Thyroid gland (tissue), 4 donors: ENCODE measurements around the gene GPR42. TPM values are rescaled to one million over a fixed set of nuclear protein-coding genes. Genes with fewer than 3 reads are reported as not detected.

Experiments used
- DNase-seq, 2 donors: peaks; one replicate each; pipeline ENCODE4 v3.0.0-alpha.2; 2019
- H3K27ac ChIP-seq, 3 donors: fragments of 200-600 bp; sonication (generic); 1 replicate in 2 of 3; 2 replicates in 1 of 3; pipeline ENCODE4 v1.5.1; 2016 to 2019; ENCODE audit warnings: mild to moderate bottlenecking in 1 of 3, moderate library complexity in 1 of 3
- H3K27me3 ChIP-seq: fragments of 200-600 bp; sonication (generic); one replicate; pipeline ENCODE4 v1.5.1; 2019
- H3K36me3 ChIP-seq, 2 donors: fragments of 200-600 bp; sonication (generic); one replicate each; pipeline ENCODE4 v1.5.1; 2016 to 2019
- H3K4me1 ChIP-seq, 2 donors: fragments of 200-600 bp; sonication (generic); one replicate each; pipeline ENCODE4 v1.5.1; 2017 to 2019
- H3K4me3 ChIP-seq, 3 donors: fragments of 200-600 bp; sonication (generic); replicated peaks in 1 of 3; 1 replicate in 2 of 3; 2 replicates in 1 of 3; pipeline ENCODE4 v1.5.1; 2016; ENCODE audit warnings: mild to moderate bottlenecking in 1 of 3
- H3K9me3 ChIP-seq: fragments of 200-600 bp; sonication (generic); one replicate; pipeline ENCODE4 v1.5.1; 2017
- CTCF ChIP-seq, 6 experiments: fragments of 200-600 bp in 3 of 6; fragments of 450-650 bp in 3 of 6; sonication (generic) in 3 of 6; IDR thresholded peaks; one replicate each; pipeline ENCODE4 v1.5.1; 2016 to 2019; ENCODE audit warnings: antibody characterized with exemption in 6 of 6, mild to moderate bottlenecking in 2 of 6, inconsistent platforms in 1 of 6, moderate library complexity in 1 of 6
- POLR2A ChIP-seq, 2 donors: fragments of 450-650 bp; IDR thresholded peaks; one replicate each; pipeline ENCODE4 v1.6.1; 2017; ENCODE audit warnings: antibody characterized with exemption in 2 of 2, mild to moderate bottlenecking in 2 of 2, moderate library complexity in 1 of 2
- WGBS, 2 donors: methylation state at CpG; one replicate each; pipeline ENCODE4 v1.1.5; 2017; 5-methylcytosine and 5-hydroxymethylcytosine counted together
- intact Hi-C: fragments of 100-400 bp; cut with DNase I; formaldehyde crosslinking; loops from one replicate; pipeline ENCODE4 v1.15.1; 2023
- total RNA-seq, 4 donors: library from RNA; depleted of rRNA; stranded (reverse); fragments of >200 nt; gene quantifications; one replicate each; pipeline ENCODE4 v1.2.3, GENCODE V29; 2016

GPR42 gene
- total RNA-seq, 4 donors from 2014 or later: 0.27 TPM; not detected in 3

GRCh38 chr19:35417278-35417677 is 46.4 kb downstream of the GPR42 start:
- WGBS, 2 donors: 80 to 87% methylated on average over 2 of the region's 2 CpGs

DNA sequence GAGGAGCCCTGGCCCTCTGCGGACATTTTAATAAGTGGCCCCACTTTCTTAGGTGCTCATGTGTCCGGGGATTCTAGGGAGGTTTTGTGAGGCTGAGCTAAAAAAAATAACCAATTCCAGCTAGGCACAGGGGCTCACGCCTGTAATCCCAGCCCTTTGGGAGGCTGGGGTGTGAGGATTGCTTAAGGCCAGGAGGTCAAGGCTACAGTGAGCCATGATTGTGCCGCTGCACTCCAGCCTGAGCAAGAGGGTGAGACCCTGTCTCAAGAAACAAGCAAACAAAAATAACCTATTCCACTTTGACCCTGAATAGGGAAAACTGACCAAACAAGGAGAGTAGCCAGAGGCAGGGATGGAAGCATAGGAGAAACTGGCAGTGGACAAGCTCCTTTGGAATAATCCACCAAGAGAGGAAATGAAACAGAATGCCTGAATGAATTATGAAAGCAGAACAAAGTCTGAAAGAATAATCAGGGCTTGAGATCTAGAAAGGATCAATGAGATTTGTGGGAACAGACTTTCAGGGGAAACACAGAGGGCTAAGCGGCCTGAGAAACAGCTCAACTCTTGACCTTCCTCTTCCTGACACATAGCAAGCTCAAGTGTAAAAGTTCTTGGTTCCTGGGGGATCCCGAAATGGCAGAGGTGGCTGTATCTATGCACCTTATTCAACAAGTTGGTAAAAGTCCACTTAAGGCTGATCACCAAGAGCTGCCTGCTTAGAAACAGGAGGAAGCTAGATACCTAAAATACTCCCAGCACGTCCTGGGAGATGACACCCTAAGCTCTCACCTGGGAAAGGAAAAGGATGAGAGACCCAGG is 47.1 kb downstream of the GPR42 start:
- Histone ChIP-seq H3K4me1 (peaks cover 7 to 15% of the 10 kb centered on the region in 2 donors), H3K27ac (no peak overlapping the region), H3K4me3 (no peak overlapping the region), H3K27me3 (no peaks in the 10 kb centered on the region), H3K36me3 (no peaks in the 10 kb centered on the region), H3K9me3 (no peaks in the 10 kb centered on the region)
- intact Hi-C loops: no loop called here
- DNase-seq: no peak
- WGBS, 2 donors: 84% methylated on average over 7 of the region's 7 CpGs
- no peak for TF ChIP-seq POLR2A (IDR thresholded peaks at IDR 0.05)
- no peak for TF ChIP-seq CTCF (IDR thresholded peaks at IDR 0.05)

More at GRCh38 chr19:35417278-35417677, 46.4 kb downstream of the GPR42 start:
- intact Hi-C loops: no loop called here
- Histone ChIP-seq H3K9me3 (no peaks in the 10 kb centered on the region), H3K27me3 (no peaks in the 10 kb centered on the region), H3K27ac (no peak overlapping the region), H3K36me3 (no peaks in the 10 kb centered on the region), H3K4me3 (no peak overlapping the region), H3K4me1 (peaks cover 7 to 15% of the 10 kb centered on the region in 2 donors)
- no peak for DNase-seq
- TF ChIP-seq CTCF (IDR thresholded peaks at IDR 0.05): no peak
- no peak for TF ChIP-seq POLR2A (IDR thresholded peaks at IDR 0.05)

- H3K4me1 ChIP-seq: peaks cover 7 to 15% of the 10 kb centered on the region in 2 donors
- intact Hi-C loops: no loop called here
- WGBS, 2 donors: 91 to 93% methylated on average over 3 of the region's 3 CpGs
Measured at GRCh38 chr19:35419046-35419445, 48.2 kb downstream of the GPR42 start.

DNA sequence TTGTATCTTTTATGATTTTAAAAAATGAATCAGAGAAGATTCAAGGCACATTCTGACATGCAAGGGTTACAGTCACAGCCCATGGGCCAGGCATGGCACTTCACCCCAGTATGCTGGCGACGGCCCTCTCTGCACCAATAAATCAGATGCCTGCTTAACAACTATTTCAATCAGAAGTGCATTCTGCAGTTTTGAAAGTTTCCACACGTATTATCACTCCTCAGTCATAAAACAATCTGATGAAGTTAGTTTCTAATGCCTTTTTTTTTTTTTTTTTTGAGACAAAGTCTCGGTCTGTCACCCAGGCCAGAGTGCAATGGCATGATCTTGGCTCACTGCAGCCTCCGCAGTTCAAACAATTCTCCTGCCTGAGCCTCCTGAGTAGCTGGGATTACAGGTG is 48.9 kb downstream of the GPR42 start:
- no peaks in the 10 kb centered on the region for H3K27me3 ChIP-seq
- WGBS, 2 donors: 65% methylated on average over 5 of the region's 5 CpGs
- no peak overlapping the region for H3K27ac ChIP-seq

More at GRCh38 chr19:35419046-35419445, 48.2 kb downstream of the GPR42 start:
- no peak for DNase-seq
- Histone ChIP-seq H3K27ac (no peak overlapping the region), H3K4me3 (no peak overlapping the region), H3K36me3 (no peaks in the 10 kb centered on the region), H3K27me3 (no peaks in the 10 kb centered on the region), H3K9me3 (no peaks in the 10 kb centered on the region)
- TF ChIP-seq POLR2A (IDR thresholded peaks at IDR 0.05) (no peak), CTCF (IDR thresholded peaks at IDR 0.05) (no peak)

More for the DNA sequence above, 48.9 kb downstream of the GPR42 start:
- no peak for DNase-seq
- H3K36me3 ChIP-seq: no peaks in the 10 kb centered on the region
- no peak overlapping the region for H3K4me3 ChIP-seq
- intact Hi-C loops: no loop called here
- no peaks in the 10 kb centered on the region for H3K9me3 ChIP-seq
- TF ChIP-seq POLR2A (IDR thresholded peaks at IDR 0.05) (no peak), CTCF (IDR thresholded peaks at IDR 0.05) (no peak)
- H3K4me1 ChIP-seq: peaks cover 7 to 15% of the 10 kb centered on the region in 2 donors
